ENCODE results near the gene FSIP1.

FSIP1 gene

GRCh38 chr15:39591141-39591895 lies 191.3 kb downstream of the FSIP1 start:
- no peak for DNase-seq

- no peak for DNase-seq
Measured at GRCh38 chr15:39589815-39590644, 192.6 kb downstream of the FSIP1 start.

DNA sequence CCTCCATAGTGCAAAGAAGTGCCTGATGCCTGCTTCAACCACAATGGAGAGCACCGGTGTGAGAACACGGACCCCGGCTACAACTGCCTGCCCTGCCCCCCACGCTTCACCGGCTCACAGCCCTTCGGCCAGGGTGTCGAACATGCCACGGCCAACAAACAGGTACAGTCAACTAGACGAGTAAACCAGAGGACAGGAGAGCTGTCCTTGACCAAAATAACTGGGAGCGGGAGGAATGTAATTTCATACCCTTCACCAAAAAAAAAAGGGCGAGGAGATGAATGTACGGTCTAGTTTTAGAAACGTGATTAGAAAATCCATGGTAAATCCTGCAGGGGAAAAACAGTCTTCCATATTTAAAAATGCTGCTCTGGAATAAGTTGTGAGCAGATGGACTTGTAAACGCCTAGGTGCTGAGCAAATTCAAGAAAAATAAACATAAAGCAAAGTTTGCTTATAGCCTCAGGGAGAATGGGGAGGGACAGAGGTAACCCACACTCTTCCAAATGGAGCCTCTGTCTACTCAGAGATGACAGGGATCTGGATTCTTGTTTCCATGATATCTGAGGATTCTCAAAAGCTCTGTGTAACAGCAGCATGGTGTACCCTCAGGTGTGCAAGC lies 193.3 kb downstream of the FSIP1 start:
- DNase-seq = no peak

DNA sequence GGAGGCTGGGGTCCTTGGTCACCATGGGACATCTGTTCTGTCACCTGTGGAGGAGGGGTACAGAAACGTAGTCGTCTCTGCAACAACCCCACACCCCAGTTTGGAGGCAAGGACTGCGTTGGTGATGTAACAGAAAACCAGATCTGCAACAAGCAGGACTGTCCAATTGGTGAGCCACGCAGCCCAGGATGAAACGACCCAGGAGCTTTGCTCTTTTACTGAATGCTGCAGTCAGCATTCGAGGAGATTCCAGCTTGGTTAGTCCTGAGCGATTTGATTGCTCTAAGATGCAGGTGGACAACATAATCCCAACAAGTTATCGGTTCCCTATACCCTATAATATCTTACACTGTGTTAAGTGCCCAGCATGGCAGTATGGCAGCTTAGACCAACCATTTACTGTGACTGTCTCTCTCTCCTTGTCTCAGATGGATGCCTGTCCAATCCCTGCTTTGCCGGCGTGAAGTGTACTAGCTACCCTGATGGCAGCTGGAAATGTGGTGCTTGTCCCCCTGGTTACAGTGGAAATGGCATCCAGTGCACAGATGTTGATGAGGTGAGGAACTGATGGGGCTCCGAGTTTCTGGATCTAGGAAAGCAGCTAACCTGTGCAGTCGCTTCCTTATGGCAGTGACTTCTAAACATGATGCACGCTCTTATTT lies 194.0 kb downstream of the FSIP1 start:
- no peak for DNase-seq

DNA sequence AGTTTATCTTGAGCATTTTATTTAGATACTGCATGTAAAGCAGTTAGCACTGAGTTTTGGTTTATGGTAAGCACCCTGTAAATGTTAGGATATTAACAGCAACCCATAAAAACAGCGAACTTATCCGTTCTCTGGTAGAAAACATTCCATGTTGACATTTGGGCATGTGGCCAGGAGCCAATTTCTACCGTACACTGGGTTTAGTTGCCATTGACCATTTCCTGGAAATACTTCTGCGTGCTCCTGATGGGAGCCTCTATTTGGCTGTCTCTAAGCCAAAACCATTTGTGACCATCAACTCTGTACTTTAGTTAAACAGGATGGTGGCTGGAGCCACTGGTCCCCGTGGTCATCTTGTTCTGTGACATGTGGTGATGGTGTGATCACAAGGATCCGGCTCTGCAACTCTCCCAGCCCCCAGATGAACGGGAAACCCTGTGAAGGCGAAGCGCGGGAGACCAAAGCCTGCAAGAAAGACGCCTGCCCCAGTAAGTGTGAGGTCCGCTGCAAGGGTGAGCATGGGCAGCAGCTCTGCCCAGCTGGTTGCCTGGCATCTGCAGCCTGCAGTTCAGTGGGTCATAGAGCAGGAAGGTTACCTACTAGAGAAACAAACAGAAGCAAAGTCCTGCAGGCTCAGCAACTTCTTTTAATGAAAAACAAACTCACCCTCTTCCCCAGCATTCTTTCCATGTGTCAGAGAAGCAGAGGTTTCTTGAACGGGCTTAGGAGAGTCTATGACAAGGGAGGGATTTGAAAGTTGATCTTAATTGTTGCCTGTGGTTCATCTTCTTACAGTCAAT lies 194.7 kb downstream of the FSIP1 start:
- no peak for DNase-seq

GRCh38 chr15:39587096-39587721 lies 195.4 kb downstream of the FSIP1 start:
- no peak for DNase-seq

- DNase-seq = peak; percentile 33
Measured at GRCh38 chr15:39586387-39587095, 196.1 kb downstream of the FSIP1 start.

DNA sequence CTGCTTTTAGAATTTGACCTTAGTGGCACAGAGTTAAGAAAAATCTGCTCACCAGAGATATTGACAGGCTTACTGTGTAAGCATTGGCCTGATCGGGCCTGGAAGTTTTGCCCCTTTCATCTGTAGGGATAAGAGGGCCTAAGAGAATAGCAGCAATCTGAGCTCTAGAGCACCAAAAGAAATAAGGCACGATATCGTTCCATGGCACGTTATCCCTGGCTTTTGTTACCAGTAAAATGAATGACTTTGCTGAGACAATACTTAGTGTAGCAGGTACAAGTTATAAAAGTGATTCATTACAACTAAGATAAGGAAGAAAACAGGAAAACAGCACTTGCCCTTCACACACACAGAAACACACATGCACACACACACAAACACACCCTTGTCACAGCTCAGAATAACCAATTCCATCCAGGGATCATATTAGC lies 196.8 kb downstream of the FSIP1 start:
- DNase-seq = no peak

- no peak for DNase-seq
Measured at GRCh38 chr15:39585389-39585841, 197.2 kb downstream of the FSIP1 start.

DNA sequence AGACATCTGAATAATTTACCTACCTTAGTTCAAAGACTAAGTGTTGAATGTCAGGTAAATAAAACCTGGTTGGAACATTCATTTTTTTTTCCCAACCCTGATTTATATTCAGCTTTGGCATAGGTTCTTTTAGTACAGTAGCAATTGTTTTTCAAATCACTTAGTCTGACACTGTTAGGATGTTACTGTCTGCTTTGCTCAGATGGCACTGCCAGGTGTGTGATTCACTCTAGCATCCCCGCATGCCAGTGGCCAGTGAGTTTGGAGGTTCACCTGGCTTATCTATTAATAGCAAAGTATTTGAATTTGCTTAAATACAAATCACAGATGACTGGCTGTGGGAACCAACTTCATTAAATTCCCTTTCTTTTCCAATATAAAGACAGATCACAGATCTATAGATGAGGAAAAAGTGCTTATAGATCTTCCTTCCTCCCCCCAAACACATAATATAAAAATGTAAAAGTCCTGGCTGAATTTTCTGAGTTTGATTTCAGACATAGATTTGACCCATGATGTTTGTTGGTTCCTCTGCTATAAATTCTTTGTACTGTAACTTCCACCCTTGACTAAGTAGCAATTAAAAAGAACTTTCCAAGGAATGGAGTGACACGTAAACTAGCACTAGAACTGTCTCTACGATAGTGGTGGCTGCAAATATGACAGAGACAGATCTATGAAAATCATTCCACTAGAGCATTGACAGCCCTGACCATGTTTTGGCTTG lies 197.8 kb downstream of the FSIP1 start:
- DNase-seq = no peak

GRCh38 chr15:39584266-39584659 lies 198.4 kb downstream of the FSIP1 start:
- no peak for DNase-seq

DNA sequence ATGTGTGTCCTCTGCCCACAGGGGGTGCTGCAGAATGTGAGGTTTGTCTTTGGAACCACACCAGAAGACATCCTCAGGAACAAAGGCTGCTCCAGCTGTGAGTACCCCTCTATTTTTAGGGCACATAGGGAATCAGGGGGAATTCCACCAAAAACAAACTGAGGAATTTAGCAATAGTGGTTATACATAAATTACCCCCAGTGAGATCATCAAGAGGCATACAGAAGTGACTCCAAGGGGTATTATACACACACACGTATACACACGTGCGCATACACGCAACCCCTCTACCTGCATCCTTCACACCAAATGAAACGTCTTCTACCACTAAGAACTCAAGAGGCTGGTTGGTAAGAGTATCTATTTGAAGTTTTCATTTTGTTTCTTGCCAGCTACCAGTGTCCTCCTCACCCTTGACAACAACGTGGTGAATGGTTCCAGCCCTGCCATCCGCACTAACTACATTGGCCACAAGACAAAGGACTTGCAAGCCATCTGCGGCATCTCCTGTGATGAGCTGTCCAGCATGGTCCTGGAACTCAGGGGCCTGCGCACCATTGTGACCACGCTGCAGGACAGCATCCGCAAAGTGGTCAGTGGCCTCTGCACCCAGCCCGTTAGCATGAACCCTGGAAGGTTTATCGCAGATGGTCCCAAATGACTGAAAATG lies 198.9 kb downstream of the FSIP1 start:
- DNase-seq = peak; percentile 24

GRCh38 chr15:39582977-39583595 lies 199.6 kb downstream of the FSIP1 start:
- DNase-seq = no peak

DNA sequence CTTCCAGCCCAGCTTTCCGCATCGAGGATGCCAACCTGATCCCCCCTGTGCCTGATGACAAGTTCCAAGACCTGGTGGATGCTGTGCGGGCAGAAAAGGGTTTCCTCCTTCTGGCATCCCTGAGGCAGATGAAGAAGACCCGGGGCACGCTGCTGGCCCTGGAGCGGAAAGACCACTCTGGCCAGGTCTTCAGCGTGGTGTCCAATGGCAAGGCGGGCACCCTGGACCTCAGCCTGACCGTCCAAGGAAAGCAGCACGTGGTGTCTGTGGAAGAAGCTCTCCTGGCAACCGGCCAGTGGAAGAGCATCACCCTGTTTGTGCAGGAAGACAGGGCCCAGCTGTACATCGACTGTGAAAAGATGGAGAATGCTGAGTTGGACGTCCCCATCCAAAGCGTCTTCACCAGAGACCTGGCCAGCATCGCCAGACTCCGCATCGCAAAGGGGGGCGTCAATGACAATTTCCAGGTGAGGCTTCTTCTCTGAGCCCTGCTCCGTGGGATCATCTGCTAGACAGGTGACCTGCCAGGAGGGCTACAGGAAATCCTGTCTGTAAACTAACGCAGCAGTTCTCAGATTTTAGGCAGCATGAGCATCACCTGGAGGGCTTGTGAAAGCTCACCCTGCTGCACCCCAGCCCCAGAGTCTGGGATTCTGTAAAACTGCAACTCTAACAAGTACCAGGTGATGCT lies 200.2 kb downstream of the FSIP1 start:
- DNase-seq = no peak

- peak; percentile 43 for DNase-seq
Measured at GRCh38 chr15:39581793-39582285, 200.8 kb downstream of the FSIP1 start.

- peak; percentile 54 for DNase-seq
Measured at GRCh38 chr15:39581242-39581792, 201.3 kb downstream of the FSIP1 start.

DNA sequence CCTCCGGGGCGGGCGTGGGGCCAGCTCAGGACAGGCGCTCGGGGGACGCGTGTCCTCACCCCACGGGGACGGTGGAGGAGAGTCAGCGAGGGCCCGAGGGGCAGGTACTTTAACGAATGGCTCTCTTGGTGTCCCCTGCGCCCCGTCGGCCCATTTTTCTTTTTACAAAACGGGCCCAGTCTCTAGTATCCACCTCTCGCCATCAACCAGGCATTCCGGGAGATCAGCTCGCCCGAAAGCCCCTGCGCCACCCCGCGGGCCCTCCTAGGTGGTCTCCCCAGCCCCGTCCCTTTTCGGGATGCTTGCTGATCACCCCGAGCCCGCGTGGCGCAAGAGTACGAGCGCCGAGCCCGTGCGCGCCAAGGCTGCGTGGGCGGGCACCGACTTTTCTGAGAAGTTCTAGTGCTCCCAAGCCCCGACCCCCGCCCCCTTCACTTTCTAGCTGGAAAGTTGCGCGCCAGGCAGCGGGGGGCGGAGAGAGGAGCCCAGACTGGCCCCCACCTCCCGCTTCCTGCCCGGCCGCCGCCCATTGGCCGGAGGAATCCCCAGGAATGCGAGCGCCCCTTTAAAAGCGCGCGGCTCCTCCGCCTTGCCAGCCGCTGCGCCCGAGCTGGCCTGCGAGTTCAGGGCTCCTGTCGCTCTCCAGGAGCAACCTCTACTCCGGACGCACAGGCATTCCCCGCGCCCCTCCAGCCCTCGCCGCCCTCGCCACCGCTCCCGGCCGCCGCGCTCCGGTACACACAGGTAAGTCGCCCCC lies 202.0 kb downstream of the FSIP1 start, which contains the start of gene THBS1:
Gene THBS1 (plus strand): TSS at position 595 of the 757 bp plus-strand sequence. CDS start 779 bp downstream, outside the sequence.
- peak; percentile 93 for DNase-seq
